Activated CD4-positive, alpha-beta T cell treated with anti-CD3 and anti-CD28 coated beads for 4 hours (primary cell): ENCODE data around the gene SNRNP25.

Source experiments
- DNase-seq, 2 donors: peaks; one replicate each; pipeline ENCODE4 v3.0.0-alpha.2; 2020

SNRNP25 gene

DNA sequence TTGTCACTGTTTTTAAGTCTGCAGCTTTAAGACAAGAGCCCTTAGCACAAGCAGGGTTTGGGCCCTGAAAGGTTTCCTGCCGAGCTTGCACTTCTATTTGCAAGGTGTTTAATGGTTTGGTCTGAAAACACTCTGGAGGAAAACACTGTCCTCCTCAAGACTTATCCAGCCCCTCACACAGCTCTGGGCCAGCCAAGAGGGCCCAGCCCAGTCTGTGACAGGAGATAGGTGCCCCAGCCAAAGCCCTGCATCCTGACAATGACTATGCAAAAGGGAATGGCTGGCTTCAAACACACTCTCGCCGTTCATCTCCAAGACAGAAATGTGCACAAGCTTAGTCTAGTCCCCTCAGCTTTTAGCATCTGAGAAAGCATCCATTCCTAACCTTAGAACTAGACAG, 51.3 kb downstream of the SNRNP25 start:
- no peak for DNase-seq

DNA sequence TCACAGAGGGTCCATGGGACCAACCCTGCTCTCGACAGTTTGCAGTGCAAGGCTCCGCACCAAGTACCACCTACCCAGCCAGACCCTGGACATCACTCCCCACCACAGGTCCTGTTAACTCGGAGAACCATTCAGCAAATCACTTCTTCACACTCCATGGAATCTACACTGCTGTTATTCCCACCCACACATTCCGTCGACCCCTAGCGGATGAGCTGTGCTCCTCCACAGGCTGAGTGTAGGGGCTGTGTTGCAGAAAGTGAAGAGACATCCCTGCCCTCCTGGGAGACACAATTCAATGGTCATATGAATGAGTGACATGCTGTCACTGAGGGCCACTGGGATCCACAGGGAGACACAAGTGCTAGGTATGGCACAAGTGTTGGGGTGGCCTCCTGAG, 51.9 kb downstream of the SNRNP25 start:
- no peak for DNase-seq

DNA sequence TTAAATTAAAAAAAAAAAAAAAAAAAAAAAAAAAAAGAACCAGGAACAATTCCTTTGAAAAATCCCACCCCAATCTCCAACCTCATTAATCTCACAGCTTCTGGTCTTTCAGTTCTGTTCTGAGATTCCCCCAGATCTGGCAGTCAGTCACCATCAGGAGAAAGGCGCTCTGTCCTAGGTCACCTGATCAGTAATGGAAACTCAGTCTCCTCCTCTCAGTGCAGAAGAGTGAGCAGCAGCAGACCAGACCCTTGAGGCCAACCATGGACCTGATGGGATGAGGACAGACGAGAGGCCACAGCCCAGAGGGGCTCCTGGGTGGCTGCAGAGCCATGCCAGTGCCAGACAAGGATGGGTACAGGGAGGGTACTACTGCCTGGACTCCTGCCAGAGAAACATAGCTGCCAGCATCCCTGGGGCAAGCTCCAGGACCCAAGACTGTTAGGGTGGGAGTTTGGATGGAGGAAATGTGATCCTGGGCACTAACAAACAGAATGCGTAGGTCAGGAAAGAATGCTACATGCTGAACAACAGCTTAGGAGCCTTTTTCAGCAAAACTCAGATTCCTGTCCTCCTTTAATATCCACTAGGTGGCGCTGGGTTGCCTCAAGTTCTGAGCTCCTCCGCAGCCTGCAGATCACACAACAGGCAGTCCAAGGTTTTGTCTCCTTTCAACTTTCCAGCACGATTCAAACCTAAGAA, 53.1 kb downstream of the SNRNP25 start:
- DNase-seq, result peak; percentile 56 to 60
